GM12801 (cell line): ENCODE results near the gene GVQW3.

Experiments
- CTCF ChIP-seq: IDR thresholded peaks from one replicate; pipeline ENCODE4 v1.5.1; 2011; ENCODE audit warnings: control low read depth; ENCODE audit not compliant: insufficient read length; ENCODE audit errors: extremely low read depth

GVQW3 gene

GRCh38 chr11:76388408-76388807, 7.3 kb downstream of the GVQW3 start:
- no peak for TF ChIP-seq CTCF

- no peak for TF ChIP-seq CTCF
Measured at GRCh38 chr11:76391021-76391420, 9.9 kb downstream of the GVQW3 start.

GRCh38 chr11:76391811-76392475, 10.8 kb downstream of the GVQW3 start:
- TF ChIP-seq CTCF: no peak

GRCh38 chr11:76392870-76393269, 11.7 kb downstream of the GVQW3 start:
- no peak for TF ChIP-seq CTCF

- no peak for TF ChIP-seq CTCF
Measured at GRCh38 chr11:76394411-76394810, 13.3 kb downstream of the GVQW3 start.

- TF ChIP-seq CTCF: no peak
Measured at GRCh38 chr11:76395296-76395695, 14.2 kb downstream of the GVQW3 start.

- TF ChIP-seq CTCF: no peak
Measured at GRCh38 chr11:76397383-76397782, 16.3 kb downstream of the GVQW3 start.
